WI38 (cell line): Measurements from ENCODE around the gene ZDHHC6.

Experiments
- H3K4me3 ChIP-seq: 2 replicates; pipeline ENCODE4 v1.5.1; 2011; ENCODE audit warnings: low read depth, mild to moderate bottlenecking, control low read depth, low read length
- TF ChIP-seq, protein P1 (sequence below): IDR thresholded peaks from 2 replicates; pipeline ENCODE4 v1.5.1; 2012; ENCODE audit warnings: low read depth, mild to moderate bottlenecking, control low read depth, low read length

The ZDHHC6 gene

DNA sequence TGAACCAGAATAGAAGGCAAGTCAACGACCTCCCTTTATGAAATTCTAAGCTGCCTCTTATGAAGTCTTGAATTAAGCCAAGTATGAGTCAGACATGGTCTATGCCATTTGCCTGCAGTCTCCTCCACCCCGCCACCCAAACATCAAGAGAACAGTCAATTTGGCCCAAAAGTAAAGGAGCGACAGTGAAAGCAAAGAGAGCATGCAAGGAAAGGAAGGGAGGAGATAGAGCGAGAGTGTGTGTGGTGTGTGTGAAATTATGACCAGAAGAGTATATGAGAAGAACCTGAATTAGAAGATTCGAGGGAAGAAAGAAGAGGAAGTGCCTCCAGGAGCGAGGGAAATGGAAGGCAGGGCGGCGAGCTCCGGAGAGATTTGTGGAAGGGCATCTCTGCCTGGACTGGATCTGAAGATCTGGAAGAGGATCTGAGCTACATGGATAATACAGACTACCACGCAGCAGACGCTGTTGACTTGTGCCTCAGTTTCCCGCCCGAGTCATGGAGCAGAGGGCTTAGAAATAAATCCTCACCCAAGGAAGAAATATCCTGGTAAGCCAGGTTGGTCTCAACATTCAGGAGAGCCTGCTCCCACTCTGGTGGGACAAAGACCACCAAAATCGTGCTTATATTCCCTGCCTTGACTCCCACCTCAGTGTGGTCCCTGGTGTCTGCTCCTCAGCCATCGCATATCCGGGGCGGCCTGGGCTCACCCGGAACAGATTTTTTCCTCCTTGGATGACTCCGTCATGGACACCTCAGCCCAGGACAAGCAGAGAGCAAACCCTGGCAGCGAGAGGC, 459 bp downstream of the ZDHHC6 start:
- H3K4me3 ChIP-seq = peak overlapping the region; percentile 97
- TF ChIP-seq, protein P1, sequence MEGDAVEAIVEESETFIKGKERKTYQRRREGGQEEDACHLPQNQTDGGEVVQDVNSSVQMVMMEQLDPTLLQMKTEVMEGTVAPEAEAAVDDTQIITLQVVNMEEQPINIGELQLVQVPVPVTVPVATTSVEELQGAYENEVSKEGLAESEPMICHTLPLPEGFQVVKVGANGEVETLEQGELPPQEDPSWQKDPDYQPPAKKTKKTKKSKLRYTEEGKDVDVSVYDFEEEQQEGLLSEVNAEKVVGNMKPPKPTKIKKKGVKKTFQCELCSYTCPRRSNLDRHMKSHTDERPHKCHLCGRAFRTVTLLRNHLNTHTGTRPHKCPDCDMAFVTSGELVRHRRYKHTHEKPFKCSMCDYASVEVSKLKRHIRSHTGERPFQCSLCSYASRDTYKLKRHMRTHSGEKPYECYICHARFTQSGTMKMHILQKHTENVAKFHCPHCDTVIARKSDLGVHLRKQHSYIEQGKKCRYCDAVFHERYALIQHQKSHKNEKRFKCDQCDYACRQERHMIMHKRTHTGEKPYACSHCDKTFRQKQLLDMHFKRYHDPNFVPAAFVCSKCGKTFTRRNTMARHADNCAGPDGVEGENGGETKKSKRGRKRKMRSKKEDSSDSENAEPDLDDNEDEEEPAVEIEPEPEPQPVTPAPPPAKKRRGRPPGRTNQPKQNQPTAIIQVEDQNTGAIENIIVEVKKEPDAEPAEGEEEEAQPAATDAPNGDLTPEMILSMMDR = no peak

DNA sequence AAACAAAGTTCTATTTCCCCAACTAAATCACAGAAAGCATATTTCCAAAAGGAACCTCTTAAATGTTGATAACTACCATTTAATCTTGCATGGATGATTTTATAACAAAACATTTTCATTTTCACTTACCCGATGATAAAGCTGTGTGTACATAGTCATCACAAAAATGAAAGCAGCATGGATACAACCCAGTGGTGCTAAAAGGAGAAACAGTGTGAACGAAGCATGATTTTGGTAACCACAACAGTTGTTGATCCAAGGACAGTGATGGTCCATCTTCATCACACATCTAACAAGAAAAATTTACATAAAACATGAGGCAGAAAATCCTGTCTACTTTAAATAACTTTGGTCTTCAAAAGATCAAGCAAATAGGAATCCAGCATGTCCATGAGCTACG, 4.7 kb downstream of the ZDHHC6 start:
- H3K4me3 ChIP-seq = no peak overlapping the region
- TF ChIP-seq, protein P1 = no peak

DNA sequence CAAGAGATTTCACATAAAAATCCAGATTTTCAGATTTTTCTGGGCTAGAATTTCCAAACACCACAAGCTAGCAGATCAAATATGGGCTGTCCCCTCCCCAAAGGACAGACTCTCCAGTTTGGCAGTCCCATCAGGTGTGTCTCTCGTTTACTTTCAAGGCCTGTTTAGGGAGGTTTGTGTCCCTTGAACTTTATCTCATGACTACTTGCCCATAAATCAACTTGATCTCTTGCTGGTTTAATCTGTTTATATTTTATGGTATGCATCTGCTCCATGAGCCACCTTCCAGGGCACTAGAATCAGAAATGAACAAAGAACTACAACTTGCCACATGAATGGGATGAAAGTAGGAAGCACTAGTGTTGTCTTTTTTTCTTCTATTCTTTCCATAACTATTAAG, 5.2 kb downstream of the ZDHHC6 start:
- TF ChIP-seq, protein P1 = no peak
- H3K4me3 ChIP-seq = no peak overlapping the region

DNA sequence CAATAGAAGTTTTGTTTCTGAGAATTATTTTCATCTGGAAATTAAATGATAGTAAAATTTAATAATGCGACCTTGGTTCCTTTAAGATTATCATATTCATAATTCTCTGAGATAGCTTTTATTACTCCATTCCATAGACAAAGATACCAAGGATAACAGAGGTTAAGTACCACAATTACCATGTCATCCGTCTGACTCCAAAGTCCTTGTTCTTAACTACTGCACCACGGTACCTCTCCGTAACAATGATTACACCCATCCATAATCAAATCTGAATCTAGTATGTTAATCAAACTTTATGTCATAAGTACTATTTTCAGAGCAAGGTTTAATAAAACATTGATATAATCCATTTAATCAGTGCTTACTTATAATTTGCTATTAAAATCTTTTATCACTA, 8.4 kb downstream of the ZDHHC6 start:
- no peak overlapping the region for H3K4me3 ChIP-seq
- TF ChIP-seq, protein P1 = no peak

DNA sequence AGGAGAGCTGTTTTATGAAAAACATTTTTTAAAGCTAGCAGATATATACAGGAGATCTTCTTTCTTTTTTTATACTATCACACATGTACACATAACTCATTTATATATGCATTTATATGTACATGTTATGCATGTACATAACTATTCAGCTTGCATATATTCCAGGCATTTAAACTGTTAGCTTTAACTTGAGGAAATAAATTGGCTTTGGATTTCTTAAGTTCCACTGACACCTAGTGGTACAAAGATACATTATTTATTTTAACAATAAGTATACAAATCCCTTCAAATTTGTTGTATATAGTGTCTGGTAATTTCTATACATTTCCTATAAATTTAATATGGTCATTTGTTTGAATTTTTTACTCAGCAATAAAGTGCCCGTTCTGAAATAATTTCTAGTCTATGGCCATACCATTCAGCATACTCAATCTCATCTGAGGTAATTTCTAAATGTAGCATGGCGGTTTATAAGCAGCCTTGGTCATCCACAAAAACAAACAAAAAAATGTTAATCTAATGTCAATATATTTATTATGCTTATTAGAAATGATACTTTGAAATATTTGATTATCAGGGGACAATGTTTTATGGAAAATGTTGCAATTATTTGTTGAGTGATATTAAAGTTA, 11.6 kb downstream of the ZDHHC6 start:
- no peak overlapping the region for H3K4me3 ChIP-seq
- TF ChIP-seq, protein P1 = no peak

DNA sequence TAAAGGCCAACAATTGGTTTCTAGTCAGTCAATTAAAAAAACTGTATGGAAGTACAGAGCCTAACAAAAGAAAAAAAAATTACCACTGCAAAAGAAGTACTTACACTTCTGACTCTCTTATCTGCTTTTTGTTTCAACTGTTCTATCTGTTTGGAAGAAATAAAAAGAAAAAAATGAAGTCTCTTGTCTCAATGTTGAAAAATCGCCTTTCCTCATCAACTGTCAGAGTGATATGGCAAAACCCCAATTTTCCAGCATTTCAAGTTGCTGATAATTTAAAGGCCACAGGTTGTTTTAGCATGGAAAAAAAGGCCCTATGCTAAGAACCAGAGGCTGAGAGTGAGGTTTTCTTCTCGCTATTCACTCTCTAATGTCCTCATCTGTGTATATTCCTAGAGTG, 13.6 kb downstream of the ZDHHC6 start:
- TF ChIP-seq, protein P1 = no peak
- H3K4me3 ChIP-seq = no peak overlapping the region

DNA sequence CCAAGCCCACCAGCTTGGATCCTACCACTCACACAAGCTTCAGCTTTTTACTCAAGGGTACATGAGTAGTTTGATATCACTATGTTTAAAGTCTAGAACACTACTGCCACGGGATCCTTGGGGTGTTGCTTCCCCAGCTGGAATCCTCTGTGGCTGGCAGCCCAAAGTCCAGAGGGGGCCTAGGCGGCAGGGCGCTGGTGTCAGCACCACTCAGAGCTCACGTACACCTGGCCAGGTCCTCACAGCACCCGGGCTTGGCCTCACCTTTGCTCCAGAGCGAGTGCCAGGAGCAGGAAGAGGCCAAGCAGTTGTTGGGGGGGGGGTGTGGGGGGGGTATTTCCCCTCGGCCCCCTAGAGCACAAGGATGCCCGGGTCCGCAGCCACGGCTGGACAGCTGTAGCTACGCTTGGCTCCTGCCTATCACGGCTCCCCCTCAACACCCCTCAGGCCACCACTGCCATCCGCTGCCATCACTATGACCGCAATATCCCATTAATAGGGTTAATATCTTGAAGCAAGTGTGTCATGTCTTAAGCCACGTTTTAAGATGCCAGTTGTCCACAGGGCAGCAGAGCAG, 17.0 kb downstream of the ZDHHC6 start:
- TF ChIP-seq, protein P1 = no peak
- no peak overlapping the region for H3K4me3 ChIP-seq
